SW 1271 (cell line): ENCODE results near the gene GOLGA8H.
A peak's percentile ranks its signal among the peaks of the same experiment; 100 is the strongest.
"Not testable (repeated sequence)": the region's sequence is repeated elsewhere in the genome, so short reads cannot be mapped to it uniquely, and the experiment has no call there.

ENCODE experiments used
- DNase-seq, 2 experiments: peaks; one replicate each; lab custom pipeline; 2025; lab: John Stamatoyannopoulos, UW

The GOLGA8H gene

GRCh38 chr15:30603796-30604195, at the start of gene GOLGA8H:
Gene GOLGA8H (plus strand): TSS chr15:30604028. CDS start chr15:30604126, 98 bp downstream.
- DNase-seq, result not testable (repeated sequence)

- DNase-seq, result not testable (repeated sequence)
Observed at GRCh38 chr15:30566949-30567348, 36.9 kb upstream of the GOLGA8H start.

- DNase-seq, result not testable (repeated sequence)
Observed at GRCh38 chr15:30573012-30573491, 30.8 kb upstream of the GOLGA8H start.

- DNase-seq, result not testable (repeated sequence)
Observed at GRCh38 chr15:30579394-30579970, 24.3 kb upstream of the GOLGA8H start.

- not testable (repeated sequence) for DNase-seq
Observed at GRCh38 chr15:30580716-30581115, 23.1 kb upstream of the GOLGA8H start.

- DNase-seq, result not testable (repeated sequence)
Observed at GRCh38 chr15:30598953-30599352, 4.9 kb upstream of the GOLGA8H start.

GRCh38 chr15:30612271-30612670, 8.4 kb downstream of the GOLGA8H start:
- DNase-seq, result not testable (repeated sequence)

- DNase-seq, result not testable (repeated sequence)
Observed at GRCh38 chr15:30621342-30621741, 17.5 kb downstream of the GOLGA8H start.

- not testable (repeated sequence) for DNase-seq
Observed at GRCh38 chr15:30625436-30626193, 21.8 kb downstream of the GOLGA8H start, which contains the start of gene ARHGAP11B. Gene ARHGAP11B (plus strand): TSS chr15:30626128.

GRCh38 chr15:30626194-30626565, 22.4 kb downstream of the GOLGA8H start:
- not testable (repeated sequence) for DNase-seq

- DNase-seq, result not testable (repeated sequence)
Observed at GRCh38 chr15:30626632-30627031, 22.8 kb downstream of the GOLGA8H start.

- DNase-seq, result peak in 1 of 2 experiments; percentile 7
Observed at GRCh38 chr15:30650012-30650929, 46.4 kb downstream of the GOLGA8H start.

GRCh38 chr15:30661154-30661553, 57.3 kb downstream of the GOLGA8H start:
- DNase-seq, result not testable (repeated sequence)
